ENCODE measurements around the gene OGFOD3. TPM values are rescaled to one million over a fixed set of nuclear protein-coding genes. Genes with fewer than 3 reads are reported as not detected.

OGFOD3 gene
- total RNA-seq, 1 donor from 2014 or later = 26.7 TPM

DNA sequence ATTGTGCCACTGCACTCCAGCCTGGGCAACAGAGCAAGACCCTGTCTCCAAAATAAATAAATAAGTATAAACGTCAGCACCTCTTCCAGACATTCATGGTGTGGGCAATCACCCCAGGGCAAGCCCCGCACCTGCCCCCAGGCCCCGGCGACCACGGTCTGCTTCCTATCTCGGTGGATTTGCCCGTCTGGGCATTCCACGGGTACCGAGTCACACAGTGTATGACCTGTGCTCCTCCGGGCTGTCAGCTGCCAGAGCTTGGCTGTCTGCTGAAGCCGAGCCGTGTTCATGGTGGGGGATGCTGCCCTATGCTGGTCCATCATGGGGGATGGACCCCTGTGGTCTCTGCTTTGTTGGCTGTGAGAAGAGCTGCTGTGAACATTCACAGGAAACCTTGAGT lies 16.7 kb upstream of the OGFOD3 start:
- intact Hi-C loops (cut with micrococcal nuclease) = no loop called here
- Mint-ChIP-seq H3K4me1 (peaks cover 4% of the 10 kb centered on the region), H3K36me3 (ENCODE audit: low read depth) (peaks cover 8% of the 10 kb centered on the region), H3K9me3 (no peaks in the 10 kb centered on the region), H3K27ac (no peak overlapping the region), H3K4me3 (no peak overlapping the region), H3K27me3 (no peaks in the 10 kb centered on the region)
- DNase-seq = no peak

DNA sequence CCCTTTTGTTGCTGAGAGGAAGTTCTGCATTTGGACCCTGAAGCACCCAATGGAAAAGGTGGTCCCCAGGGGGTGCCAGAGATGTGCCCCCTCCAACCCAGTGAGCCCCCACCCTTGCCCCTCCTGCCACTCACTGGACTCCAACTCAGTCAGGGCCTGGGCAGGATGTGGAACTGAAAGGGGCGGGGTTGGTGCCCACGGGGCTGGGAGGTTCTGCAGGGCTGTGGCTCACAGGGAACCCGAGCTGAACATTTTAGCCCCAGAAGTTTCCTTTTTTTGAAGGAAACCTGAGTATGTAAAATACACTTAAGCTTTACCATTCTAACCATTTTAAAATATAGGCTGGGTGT lies 15.8 kb upstream of the OGFOD3 start:
- Mint-ChIP-seq H3K27ac (no peak overlapping the region), H3K4me3 (no peak overlapping the region), H3K27me3 (no peaks in the 10 kb centered on the region), H3K9me3 (no peaks in the 10 kb centered on the region), H3K36me3 (ENCODE audit: low read depth) (peaks cover 17% of the 10 kb centered on the region), H3K4me1 (peaks cover 14% of the 10 kb centered on the region)
- peak; percentile 80 for DNase-seq
- intact Hi-C loops (cut with micrococcal nuclease) = no loop called here

DNA sequence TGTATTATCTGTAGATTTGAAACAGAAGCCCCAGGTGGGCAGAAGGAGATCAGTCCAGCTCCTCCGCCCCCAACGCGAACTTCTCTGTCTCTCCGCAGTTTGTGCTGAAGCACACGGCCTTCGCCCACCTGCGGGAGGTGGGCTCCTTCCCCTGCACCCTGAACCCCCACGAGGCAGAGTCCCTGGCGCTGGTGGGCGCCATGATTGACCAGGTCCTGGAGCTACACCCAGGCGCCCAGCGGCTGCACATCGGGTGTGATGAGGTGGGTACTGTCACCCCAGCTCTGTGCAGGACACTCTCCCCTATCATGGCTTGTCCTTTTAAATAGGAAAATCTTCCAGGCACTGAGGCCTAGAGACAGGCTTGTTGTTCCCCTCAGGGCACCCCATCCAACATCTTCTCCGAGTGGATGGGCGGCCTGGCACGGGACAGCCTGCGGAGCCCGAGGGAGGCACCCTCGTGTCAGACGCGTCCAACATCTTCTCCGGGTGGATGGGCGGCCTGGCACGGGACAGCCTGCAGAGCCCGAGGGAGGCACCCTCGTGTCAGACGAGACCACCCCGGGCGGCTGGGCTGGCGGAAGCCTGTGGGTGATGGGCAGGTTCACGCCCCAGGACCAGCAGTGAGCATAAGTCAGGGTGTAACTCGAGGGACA lies 15.3 kb upstream of the OGFOD3 start:
- H3K9me3 Mint-ChIP-seq = no peaks in the 10 kb centered on the region
- H3K4me1 Mint-ChIP-seq = peaks cover 14% of the 10 kb centered on the region
- H3K36me3 Mint-ChIP-seq (ENCODE audit: low read depth) = peaks cover 17% of the 10 kb centered on the region
- intact Hi-C loops (cut with micrococcal nuclease) = no loop called here
- H3K27ac Mint-ChIP-seq = no peak overlapping the region
- no peak overlapping the region for H3K4me3 Mint-ChIP-seq
- no peak for DNase-seq
- H3K27me3 Mint-ChIP-seq = no peaks in the 10 kb centered on the region

DNA sequence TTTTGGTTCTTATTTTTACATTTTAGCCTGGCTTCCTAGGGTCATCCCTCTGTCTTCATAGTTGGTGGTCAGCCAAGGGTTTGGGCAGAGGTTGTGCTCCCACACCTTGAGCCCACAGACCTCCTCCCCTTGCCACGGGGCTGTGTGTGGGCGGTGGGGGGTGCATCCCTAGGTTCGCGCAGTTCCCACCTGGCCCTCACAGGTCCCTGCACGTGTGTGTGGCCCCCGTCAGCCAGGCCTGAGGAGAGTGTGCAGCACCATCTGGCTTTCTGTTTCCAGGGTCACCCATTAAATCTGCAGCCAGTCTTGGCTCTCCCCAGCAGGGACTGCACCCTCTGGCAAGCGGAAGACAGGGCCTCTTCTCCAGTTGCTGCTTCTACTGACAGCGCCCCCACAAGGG lies 13.6 kb upstream of the OGFOD3 start:
- H3K9me3 Mint-ChIP-seq = no peaks in the 10 kb centered on the region
- peaks cover 22% of the 10 kb centered on the region for H3K36me3 Mint-ChIP-seq (ENCODE audit: low read depth)
- H3K27me3 Mint-ChIP-seq = no peaks in the 10 kb centered on the region
- intact Hi-C loops (cut with micrococcal nuclease) = no loop called here
- no peak for DNase-seq
- H3K4me3 Mint-ChIP-seq = no peak overlapping the region
- H3K4me1 Mint-ChIP-seq = peaks cover 18% of the 10 kb centered on the region
- H3K27ac Mint-ChIP-seq = no peak overlapping the region

DNA sequence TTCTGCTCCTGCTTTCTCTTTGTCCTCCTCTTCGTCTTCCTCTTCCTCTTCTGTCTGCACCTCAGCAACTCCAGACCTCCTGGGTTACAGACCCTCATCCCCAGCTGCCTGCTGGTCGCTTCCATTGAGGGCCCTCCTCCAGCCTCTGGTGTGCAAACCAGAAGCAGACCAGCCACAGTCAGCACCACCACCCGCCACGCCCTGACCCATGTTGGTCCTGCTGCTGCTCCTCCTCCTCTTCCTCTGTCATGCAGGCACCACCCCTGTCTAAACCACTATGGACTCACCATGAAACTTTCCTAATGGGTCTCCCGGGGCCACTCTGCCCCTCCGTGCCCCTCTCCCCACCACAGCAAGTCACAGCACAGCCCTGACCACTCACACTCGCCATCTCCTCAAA lies 11.4 kb upstream of the OGFOD3 start:
- H3K4me3 Mint-ChIP-seq = peak overlapping the region; percentile 51
- H3K27ac Mint-ChIP-seq = no peak overlapping the region
- no peaks in the 10 kb centered on the region for H3K27me3 Mint-ChIP-seq
- H3K36me3 Mint-ChIP-seq (ENCODE audit: low read depth) = peaks cover 27% of the 10 kb centered on the region
- no peak for DNase-seq
- intact Hi-C loops (cut with micrococcal nuclease) = no loop called here
- no peaks in the 10 kb centered on the region for H3K9me3 Mint-ChIP-seq
- peaks cover 20% of the 10 kb centered on the region for H3K4me1 Mint-ChIP-seq

DNA sequence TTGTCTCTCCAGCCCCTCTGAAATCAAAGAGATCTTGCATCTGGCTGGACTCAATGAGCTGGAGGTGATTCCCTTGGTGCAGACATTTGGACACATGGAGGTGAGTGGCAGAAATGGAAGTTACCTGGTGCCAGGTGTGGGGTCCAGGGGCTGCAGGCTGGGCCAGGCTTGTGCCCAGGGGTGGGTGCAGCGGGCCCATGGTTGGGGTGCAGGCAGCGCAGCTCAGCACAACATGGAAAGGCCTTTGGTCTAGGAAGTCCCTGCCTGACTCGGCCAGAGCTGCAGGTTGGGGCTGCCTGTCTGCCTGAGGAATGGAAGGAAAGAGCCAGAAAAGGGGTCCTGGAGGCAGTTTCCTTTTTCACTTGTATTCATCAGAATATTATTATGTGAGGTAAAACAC lies 10.2 kb upstream of the OGFOD3 start:
- intact Hi-C loops (cut with micrococcal nuclease) = no loop called here
- Mint-ChIP-seq H3K27ac (no peak overlapping the region), H3K9me3 (no peaks in the 10 kb centered on the region), H3K4me1 (peaks cover 19% of the 10 kb centered on the region), H3K36me3 (ENCODE audit: low read depth) (peaks cover 31% of the 10 kb centered on the region), H3K4me3 (no peak overlapping the region), H3K27me3 (no peaks in the 10 kb centered on the region)
- no peak for DNase-seq

DNA sequence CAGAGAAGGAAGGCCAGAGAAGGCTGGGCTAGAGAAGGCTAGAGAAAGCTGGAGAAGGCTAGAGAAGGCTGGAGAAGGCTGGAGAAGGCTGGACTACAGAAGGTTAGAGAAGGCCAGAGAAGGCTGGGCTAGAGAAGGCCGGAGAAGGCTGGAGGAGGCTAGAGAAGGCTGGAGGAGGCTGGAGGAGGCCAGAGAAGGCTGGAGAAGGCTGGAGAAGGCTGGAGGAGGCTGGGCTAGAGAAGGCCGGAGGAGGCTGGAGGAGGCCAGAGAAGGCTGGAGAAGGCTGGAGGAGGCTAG lies 6.4 kb upstream of the OGFOD3 start:
- no peaks in the 10 kb centered on the region for H3K27me3 Mint-ChIP-seq
- H3K4me3 Mint-ChIP-seq = no peak overlapping the region
- H3K36me3 Mint-ChIP-seq (ENCODE audit: low read depth) = peaks cover 52% of the 10 kb centered on the region
- H3K4me1 Mint-ChIP-seq = peaks cover 21% of the 10 kb centered on the region
- no peaks in the 10 kb centered on the region for H3K9me3 Mint-ChIP-seq
- peak overlapping the region; percentile 30 for H3K27ac Mint-ChIP-seq
- intact Hi-C loops (cut with micrococcal nuclease) = no loop called here
- DNase-seq = no peak

DNA sequence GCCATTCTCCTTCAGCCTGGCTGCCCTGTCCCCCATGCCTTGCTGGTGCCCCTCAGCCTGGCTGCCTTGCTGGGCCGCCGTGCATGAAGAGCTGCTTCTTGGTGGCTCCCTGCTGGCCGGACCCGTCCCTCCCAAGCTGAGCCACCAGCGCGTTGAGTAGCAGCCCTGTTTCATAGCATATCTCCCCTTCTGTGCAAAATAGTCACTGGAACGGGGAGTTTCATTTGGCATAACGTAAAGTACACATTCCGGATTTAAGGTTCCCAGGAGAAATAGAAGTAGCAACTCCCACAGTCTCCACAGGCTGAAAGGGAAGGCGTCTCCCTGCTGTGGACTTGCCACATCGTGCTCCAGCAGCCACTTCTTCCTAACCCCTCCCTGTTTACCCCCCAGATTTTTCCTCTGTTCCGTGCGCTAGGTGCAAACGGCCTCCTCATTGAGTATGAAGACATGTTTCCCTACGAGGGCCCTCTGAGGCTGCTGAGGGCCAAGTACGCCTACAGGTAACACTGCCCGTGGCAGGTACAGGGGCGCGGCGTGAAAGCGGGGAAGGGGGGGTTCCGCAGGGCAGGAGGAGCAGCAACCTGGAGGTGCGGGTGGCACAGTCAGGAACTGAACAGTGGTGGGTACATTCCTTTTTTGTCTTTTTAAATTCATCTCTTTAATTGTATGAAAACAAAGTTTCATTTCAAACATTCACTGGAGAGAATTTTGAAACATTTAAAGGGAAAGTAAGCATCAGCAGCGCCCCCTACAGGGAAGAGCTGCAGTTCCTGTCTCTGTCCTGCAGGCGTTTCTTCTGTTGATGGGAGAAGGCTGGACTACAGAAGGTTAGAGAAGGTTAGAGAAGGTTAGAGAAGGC lies 5.8 kb upstream of the OGFOD3 start:
- H3K9me3 Mint-ChIP-seq = no peaks in the 10 kb centered on the region

DNA sequence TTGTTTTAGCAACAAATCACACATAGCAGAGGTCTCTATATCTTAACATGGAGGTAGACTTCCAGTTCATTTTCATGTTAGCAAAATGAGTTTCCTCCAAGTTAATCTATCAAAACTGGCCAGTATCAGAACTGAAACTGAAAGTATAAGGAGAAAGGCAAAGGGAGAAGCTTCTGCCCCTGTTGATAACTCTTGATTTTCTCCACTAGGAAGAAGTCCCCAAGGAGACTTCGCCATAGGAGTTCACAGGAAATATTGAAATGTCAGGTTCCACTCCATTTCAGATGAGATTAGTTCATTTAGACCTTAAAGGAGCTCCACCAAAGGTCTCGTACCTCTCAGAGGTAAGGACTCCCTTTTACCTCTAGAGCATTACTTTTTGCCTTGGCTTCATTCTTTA lies 1.2 kb upstream of the OGFOD3 start:
- intact Hi-C loops (cut with micrococcal nuclease) = loop anchor here (10.0 kb wide), 1 partner anchor 185 kb away; no protein-coding TSS in a partner anchor
- peak; percentile 69 for DNase-seq
- Mint-ChIP-seq H3K36me3 (ENCODE audit: low read depth) (peaks cover 40% of the 10 kb centered on the region), H3K27ac (peak overlapping the region; percentile 90), H3K9me3 (no peaks in the 10 kb centered on the region), H3K27me3 (no peaks in the 10 kb centered on the region), H3K4me1 (peaks cover 19% of the 10 kb centered on the region), H3K4me3 (peak overlapping the region; percentile 83)

More for the DNA sequence above, 5.8 kb upstream of the OGFOD3 start:
- Mint-ChIP-seq H3K4me3 (no peak overlapping the region), H3K27ac (peak overlapping the region; percentile 30), H3K4me1 (peaks cover 21% of the 10 kb centered on the region), H3K36me3 (ENCODE audit: low read depth) (peaks cover 49% of the 10 kb centered on the region), H3K27me3 (no peaks in the 10 kb centered on the region)
- intact Hi-C loops (cut with micrococcal nuclease) = no loop called here
- DNase-seq = peak; percentile 88

DNA sequence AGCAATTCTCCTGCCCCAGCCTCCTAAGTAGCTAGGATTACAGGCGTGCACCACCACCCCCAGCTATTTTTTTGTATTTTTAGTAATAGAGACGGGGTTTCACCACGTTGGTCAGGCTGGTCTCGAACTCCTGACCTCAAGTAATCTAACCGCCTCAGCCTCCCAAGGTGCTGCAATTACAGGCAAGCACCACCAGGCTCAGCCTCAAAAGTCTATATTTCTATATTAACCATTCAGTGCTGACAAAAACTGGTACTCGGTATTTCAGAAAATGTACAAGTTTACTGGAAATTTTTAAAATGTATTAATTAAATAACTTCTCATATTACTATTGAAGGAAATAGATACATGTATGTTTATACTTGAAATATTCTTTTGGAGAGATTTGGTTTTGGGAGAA lies 1.6 kb downstream of the OGFOD3 start:
- no peak for DNase-seq
- H3K36me3 Mint-ChIP-seq (ENCODE audit: low read depth) = peaks cover 30% of the 10 kb centered on the region
- H3K4me3 Mint-ChIP-seq = no peak overlapping the region
- H3K27ac Mint-ChIP-seq = no peak overlapping the region
- H3K9me3 Mint-ChIP-seq = no peaks in the 10 kb centered on the region
- H3K4me1 Mint-ChIP-seq = peaks cover 22% of the 10 kb centered on the region
- intact Hi-C loops (cut with micrococcal nuclease) = loop anchor here (10.0 kb wide), 1 partner anchor 182 kb away; no protein-coding TSS in a partner anchor
- H3K27me3 Mint-ChIP-seq = no peaks in the 10 kb centered on the region

DNA sequence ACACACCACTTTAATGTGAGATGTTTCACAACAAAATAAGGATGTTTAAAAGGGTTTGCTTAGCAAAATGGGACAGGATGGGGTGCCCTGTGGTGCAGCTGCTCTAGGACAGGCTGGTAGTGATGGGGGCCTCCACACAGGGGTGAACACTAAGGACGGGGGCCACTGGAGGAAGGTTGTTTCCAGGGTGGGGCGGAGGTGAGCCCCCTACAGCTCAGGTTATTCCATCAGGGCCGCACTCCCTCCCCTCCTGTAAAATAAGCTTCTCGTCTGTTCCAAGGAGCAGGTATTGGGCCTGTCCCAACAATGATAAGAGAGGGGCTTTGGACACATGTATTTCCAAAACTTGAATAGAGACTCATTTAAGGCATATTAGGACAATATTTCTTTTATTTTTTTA lies 2.1 kb downstream of the OGFOD3 start:
- H3K27ac Mint-ChIP-seq = no peak overlapping the region
- no peaks in the 10 kb centered on the region for H3K9me3 Mint-ChIP-seq
- intact Hi-C loops (cut with micrococcal nuclease) = loop anchor here (10.0 kb wide), 1 partner anchor 181 kb away; no protein-coding TSS in a partner anchor
- DNase-seq = no peak
- no peaks in the 10 kb centered on the region for H3K27me3 Mint-ChIP-seq
- peaks cover 26% of the 10 kb centered on the region for H3K36me3 Mint-ChIP-seq (ENCODE audit: low read depth)
- no peak overlapping the region for H3K4me3 Mint-ChIP-seq
- peaks cover 22% of the 10 kb centered on the region for H3K4me1 Mint-ChIP-seq

DNA sequence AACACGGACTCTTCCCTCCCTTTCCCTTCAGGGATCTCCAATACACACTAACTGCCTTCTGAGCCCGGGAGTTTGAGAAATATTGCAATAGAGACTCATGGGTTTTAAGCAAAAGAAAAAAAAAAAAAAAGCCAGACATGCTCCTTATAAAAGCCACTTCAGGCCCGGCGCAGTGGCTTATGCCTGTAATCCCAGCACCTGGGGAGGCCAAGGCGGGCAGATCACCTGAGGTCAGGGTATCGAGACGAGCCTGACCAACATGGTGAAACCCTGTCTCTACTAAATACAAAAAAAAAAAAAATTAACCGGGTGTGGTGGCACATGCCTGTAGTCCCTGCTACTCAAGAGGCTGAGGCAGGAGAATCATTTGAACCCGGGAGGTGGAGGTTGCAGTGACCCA lies 2.6 kb downstream of the OGFOD3 start:
- H3K4me1 Mint-ChIP-seq = peaks cover 21% of the 10 kb centered on the region
- intact Hi-C loops (cut with micrococcal nuclease) = loop anchor here (2.0 to 10.0 kb wide), 2 partner anchors 123 to 181 kb away; no protein-coding TSS in a partner anchor
- H3K9me3 Mint-ChIP-seq = no peaks in the 10 kb centered on the region
- H3K27ac Mint-ChIP-seq = peak overlapping the region; percentile 57
- peaks cover 21% of the 10 kb centered on the region for H3K36me3 Mint-ChIP-seq (ENCODE audit: low read depth)
- no peak overlapping the region for H3K4me3 Mint-ChIP-seq
- no peaks in the 10 kb centered on the region for H3K27me3 Mint-ChIP-seq
- no peak for DNase-seq

DNA sequence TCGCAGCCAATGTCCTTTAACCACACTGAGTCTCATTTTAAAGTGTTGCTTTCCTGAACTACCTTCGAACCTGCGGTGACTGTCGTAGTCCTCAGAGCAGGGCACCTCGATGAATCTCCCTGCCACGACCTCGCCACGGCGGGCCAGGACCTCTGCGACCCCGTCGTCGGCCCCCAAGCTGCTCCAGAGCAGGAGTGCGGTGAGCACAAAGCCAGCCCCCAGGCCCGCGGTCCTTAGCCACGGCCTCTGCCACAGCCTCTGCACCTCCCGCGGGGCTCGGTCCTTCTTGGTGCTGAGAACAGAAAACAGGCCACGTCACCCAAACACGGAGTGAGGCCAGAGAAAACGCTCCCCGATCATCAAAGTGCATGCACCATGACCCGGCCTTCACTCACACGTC lies 3.0 kb downstream of the OGFOD3 start:
- intact Hi-C loops (cut with micrococcal nuclease) = loop anchor here (2.0 to 10.0 kb wide), 2 partner anchors 123 to 181 kb away; no protein-coding TSS in a partner anchor
- H3K9me3 Mint-ChIP-seq = no peaks in the 10 kb centered on the region
- H3K4me3 Mint-ChIP-seq = peak overlapping the region; percentile 34

DNA sequence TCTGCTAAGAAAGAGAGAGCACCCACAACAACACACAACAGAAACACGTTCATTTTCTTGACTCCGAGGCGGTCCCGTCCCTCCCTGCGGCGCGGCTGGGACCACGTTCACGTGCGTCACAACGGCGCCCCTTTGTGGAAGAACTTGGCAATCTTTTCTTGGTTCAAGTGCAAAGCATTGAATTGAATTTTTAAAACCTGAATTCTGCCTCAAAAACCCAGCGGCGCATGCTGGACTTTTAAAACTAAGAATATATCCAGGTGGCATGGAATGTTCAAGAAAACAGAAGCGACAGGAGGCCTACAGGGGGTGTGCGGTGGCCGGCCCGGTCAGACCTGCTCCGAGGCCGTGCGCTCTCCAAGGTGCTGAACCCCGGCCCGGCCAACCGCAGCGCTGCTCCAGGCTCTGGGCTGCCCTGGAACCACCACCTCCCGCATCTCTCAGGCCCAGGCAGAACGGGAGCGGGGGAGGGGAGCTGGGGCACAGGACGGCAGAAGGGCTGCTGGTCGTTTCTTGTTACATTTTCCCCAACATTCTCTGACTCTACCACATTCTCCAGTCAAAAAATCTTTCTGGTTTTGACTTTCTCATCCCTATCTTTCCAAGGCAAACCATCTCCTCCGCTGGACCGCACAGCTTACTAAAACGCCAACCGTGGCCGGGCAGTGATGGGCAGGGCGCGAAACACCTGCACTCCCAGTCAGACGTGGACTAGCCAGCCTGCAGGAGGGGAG lies 3.7 kb downstream of the OGFOD3 start:
- DNase-seq = peak; percentile 93
- Mint-ChIP-seq H3K9me3 (no peaks in the 10 kb centered on the region), H3K4me3 (peak overlapping the region; percentile 34), H3K36me3 (ENCODE audit: low read depth) (peaks cover 11% of the 10 kb centered on the region), H3K4me1 (peaks cover 15% of the 10 kb centered on the region), H3K27me3 (no peaks in the 10 kb centered on the region), H3K27ac (no peak overlapping the region)
- intact Hi-C loops (cut with micrococcal nuclease) = loop anchor here (1.0 to 10.0 kb wide), 3 partner anchors 62 to 180 kb away; no protein-coding TSS in a partner anchor

More for the DNA sequence above, 3.0 kb downstream of the OGFOD3 start:
- no peak for DNase-seq
- H3K4me1 Mint-ChIP-seq = peaks cover 20% of the 10 kb centered on the region
- H3K27ac Mint-ChIP-seq = peak overlapping the region; percentile 57
- peaks cover 18% of the 10 kb centered on the region for H3K36me3 Mint-ChIP-seq (ENCODE audit: low read depth)
- no peaks in the 10 kb centered on the region for H3K27me3 Mint-ChIP-seq

All from activated CD4-positive, alpha-beta T cell treated with anti-CD3 and anti-CD28 coated beads, Interleukin-2, amount 10 ng/mL, durations not matched to agents 24 days and 14 days (primary cell).